Fibroblast of lung (primary cell): ENCODE results near the gene GBA2.

ENCODE experiments used
- CTCF ChIP-seq, 2 donors: IDR thresholded peaks in 1 of 2; conservative IDR thresholded peaks in 1 of 2; 1 replicate in 1 of 2; 2 replicates in 1 of 2; pipeline ENCODE4 v1.5.1; 2011 to 2012; ENCODE audit warnings: low read length in 2 of 2, control low read depth in 1 of 2, inconsistent platforms in 1 of 2, low read depth in 1 of 2, mild to moderate bottlenecking in 1 of 2
- EZH2 ChIP-seq: IDR thresholded peaks from 2 replicates; pipeline ENCODE4 v1.5.1; 2012; ENCODE audit warnings: low read length, control low read depth, mild to moderate bottlenecking; ENCODE audit errors: missing control alignments

- TF ChIP-seq CTCF (conservative IDR thresholded peaks at IDR 0.05 in 1 of 2, IDR thresholded peaks at IDR 0.05 in 1 of 2; ENCODE audit: low read depth in 1 of 2, low read length in 2 of 2) (no peak), EZH2 (no peak)
These were observed 7.3 kb downstream of the GBA2 start for GRCh38 chr9:35741740-35742139.
